Sigmoid colon (tissue), 4 donors: Measurements from ENCODE around the gene CDC42EP3.

Experiments
- POLR2AphosphoS5 ChIP-seq, 4 donors: sonication (generic); formaldehyde crosslinking; IDR thresholded peaks; one replicate each; pipeline ENCODE4 v1.6.1; 2017; ENCODE audit warnings: antibody characterized with exemption in 4 of 4
- TF ChIP-seq, protein P1 (sequence below), 4 experiments: fragments of 450-650 bp in 3 of 4; fragments of 200-600 bp in 1 of 4; IDR thresholded peaks; one replicate each; pipeline ENCODE4 v1.5.1; 2016 to 2019; ENCODE audit warnings: antibody characterized with exemption in 4 of 4, mild to moderate bottlenecking in 3 of 4, moderate library complexity in 2 of 4

DNA sequence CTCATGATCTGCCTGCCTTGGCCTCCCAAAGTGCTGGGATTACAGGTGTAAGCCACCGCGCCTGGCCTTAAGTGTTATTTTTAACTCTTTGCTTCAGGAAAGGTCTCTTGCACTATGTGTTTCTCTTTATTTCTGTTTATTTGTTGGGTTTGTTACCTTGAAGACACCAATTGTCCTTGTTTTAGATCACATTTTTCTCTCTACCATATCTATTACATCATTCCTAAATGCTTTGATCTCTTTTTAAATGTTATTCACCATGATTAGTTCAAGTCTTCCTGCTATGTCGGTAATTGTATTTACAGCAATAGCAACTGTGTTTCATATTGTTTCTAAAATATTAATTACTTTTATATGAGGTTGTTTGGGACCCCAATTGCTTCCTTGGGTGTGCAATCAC lies 77.7 kb downstream of the CDC42EP3 start:
- TF ChIP-seq POLR2AphosphoS5 (IDR thresholded peaks at IDR 0.05) = no peak
- TF ChIP-seq, protein P1, sequence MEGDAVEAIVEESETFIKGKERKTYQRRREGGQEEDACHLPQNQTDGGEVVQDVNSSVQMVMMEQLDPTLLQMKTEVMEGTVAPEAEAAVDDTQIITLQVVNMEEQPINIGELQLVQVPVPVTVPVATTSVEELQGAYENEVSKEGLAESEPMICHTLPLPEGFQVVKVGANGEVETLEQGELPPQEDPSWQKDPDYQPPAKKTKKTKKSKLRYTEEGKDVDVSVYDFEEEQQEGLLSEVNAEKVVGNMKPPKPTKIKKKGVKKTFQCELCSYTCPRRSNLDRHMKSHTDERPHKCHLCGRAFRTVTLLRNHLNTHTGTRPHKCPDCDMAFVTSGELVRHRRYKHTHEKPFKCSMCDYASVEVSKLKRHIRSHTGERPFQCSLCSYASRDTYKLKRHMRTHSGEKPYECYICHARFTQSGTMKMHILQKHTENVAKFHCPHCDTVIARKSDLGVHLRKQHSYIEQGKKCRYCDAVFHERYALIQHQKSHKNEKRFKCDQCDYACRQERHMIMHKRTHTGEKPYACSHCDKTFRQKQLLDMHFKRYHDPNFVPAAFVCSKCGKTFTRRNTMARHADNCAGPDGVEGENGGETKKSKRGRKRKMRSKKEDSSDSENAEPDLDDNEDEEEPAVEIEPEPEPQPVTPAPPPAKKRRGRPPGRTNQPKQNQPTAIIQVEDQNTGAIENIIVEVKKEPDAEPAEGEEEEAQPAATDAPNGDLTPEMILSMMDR (IDR thresholded peaks at IDR 0.05) = no peak
